BJ (cell line): ENCODE data around the gene ARHGEF39. TPM values are rescaled to one million over a fixed set of nuclear protein-coding genes. Genes with fewer than 3 reads are reported as not detected.

Experiments used
- CTCF ChIA-PET: fragments of 350-600 bp; formaldehyde crosslinking; extraction: SDS; loops from one replicate; lab custom pipeline; 2021; ENCODE audit warnings: antibody characterized with exemption, inconsistent platforms; lab: Yijun Ruan, JAX
- POLR2A ChIA-PET: fragments of 300-600 bp; sonication (Branson Sonifier 250); formaldehyde crosslinking; extraction: SDS; loops from one replicate; lab custom pipeline; 2021; ENCODE audit warnings: antibody characterized with exemption; lab: Charles Lee
- DNase-seq: peaks from one replicate; pipeline ENCODE4 v3.0.0-alpha.2; 2011; ENCODE audit warnings: low read depth
- H3K27me3 ChIP-seq: 2 replicates; pipeline ENCODE4 v1.6.0; 2011; ENCODE audit warnings: low read length; ENCODE audit not compliant: control insufficient read depth, insufficient read depth
- H3K36me3 ChIP-seq: 2 replicates; pipeline ENCODE4 v1.5.1; 2011; ENCODE audit warnings: low read length; ENCODE audit not compliant: control insufficient read depth, insufficient read depth
- H3K4me3 ChIP-seq: 2 replicates; pipeline ENCODE4 v1.5.1; 2011; ENCODE audit warnings: low read depth, mild to moderate bottlenecking, control low read depth, low read length
- polyA plus RNA-seq: library from polyadenylated mRNA; depleted of rRNA; stranded (reverse); fragments of >200 nt; gene quantifications from 2 replicates; pipeline ENCODE4 v1.2.3, GENCODE V29; 2011; rRNA removed
- small RNA-seq: library from RNA; depleted of rRNA; stranded (forward); fragments of <200 nt; gene quantifications from one replicate; pipeline ENCODE3, GENCODE V24; 2012; ENCODE audit warnings: low replicate concordance, low read depth; ENCODE audit not compliant: insufficient read length
- TF ChIP-seq, protein P1 (sequence below): IDR thresholded peaks from 2 replicates; pipeline ENCODE4 v1.5.1; 2011; ENCODE audit warnings: low read depth, mild to moderate bottlenecking, control low read depth, inconsistent platforms, low read length, moderate library complexity; ENCODE audit not compliant: insufficient read depth

ARHGEF39 gene
- polyA plus RNA-seq, 1 experiment = 4.1 TPM

DNA sequence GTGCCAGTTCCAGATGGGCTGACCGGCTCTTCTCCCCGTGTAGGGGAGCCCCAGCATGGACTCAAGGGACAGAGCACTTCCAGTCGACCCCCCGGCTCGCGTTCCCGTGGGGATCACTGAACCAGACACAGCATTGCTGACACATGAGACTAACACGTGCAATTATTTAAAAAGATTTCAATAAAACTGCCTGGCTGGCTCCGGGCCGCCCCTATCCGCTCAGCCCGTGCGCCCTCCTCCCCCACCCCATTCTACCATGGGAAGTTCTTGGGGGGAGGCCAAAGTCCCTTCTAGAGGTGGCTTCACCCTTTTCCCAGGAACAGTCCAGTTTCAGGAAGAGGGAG is 55.2 kb downstream of the ARHGEF39 start:
- no peak for DNase-seq
- ChIA-PET POLR2A (no interaction called here), CTCF (interaction anchor here (1.7 to 2.2 kb wide), 2 partner anchors 19 to 129 kb away, joined by 4 to 7 read pairs; no protein-coding TSS in a partner anchor)
- TF ChIP-seq, protein P1, sequence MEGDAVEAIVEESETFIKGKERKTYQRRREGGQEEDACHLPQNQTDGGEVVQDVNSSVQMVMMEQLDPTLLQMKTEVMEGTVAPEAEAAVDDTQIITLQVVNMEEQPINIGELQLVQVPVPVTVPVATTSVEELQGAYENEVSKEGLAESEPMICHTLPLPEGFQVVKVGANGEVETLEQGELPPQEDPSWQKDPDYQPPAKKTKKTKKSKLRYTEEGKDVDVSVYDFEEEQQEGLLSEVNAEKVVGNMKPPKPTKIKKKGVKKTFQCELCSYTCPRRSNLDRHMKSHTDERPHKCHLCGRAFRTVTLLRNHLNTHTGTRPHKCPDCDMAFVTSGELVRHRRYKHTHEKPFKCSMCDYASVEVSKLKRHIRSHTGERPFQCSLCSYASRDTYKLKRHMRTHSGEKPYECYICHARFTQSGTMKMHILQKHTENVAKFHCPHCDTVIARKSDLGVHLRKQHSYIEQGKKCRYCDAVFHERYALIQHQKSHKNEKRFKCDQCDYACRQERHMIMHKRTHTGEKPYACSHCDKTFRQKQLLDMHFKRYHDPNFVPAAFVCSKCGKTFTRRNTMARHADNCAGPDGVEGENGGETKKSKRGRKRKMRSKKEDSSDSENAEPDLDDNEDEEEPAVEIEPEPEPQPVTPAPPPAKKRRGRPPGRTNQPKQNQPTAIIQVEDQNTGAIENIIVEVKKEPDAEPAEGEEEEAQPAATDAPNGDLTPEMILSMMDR = no peak
- H3K4me3 ChIP-seq = no peak overlapping the region
- H3K36me3 ChIP-seq = peaks cover 20% of the 10 kb centered on the region
- H3K27me3 ChIP-seq = peaks cover 1% of the 10 kb centered on the region

Small RNA genes within 50 kb of the gene (small RNA-seq; reads per million reads assigned to genes)
- not detected for gene RMRP
- gene RN7SL22P = not detected

Other genes starting within 250 kb of the ARHGEF39 start
- 19.6 and 43.3 TPM in 2 replicates for gene RUSC2, start 175.1 kb downstream of the ARHGEF39 start, polyA plus RNA-seq
- gene TESK1, start 59.9 kb downstream of the ARHGEF39 start, polyA plus RNA-seq = 23.2 and 32.6 TPM in 2 replicates
- 1.1 and 1.7 TPM in 2 replicates for gene CD72, start 46.8 kb downstream of the ARHGEF39 start, polyA plus RNA-seq
- gene SIT1, start 14.3 kb downstream of the ARHGEF39 start, polyA plus RNA-seq = not detected in 2 replicates
- 235 and 1,738 TPM in 2 replicates for gene RMRP, start 7.2 kb downstream of the ARHGEF39 start, polyA plus RNA-seq
- 22.0 and 27.9 TPM in 2 replicates for gene CCDC107, start 6.9 kb downstream of the ARHGEF39 start, polyA plus RNA-seq
- 0.13 and 0.32 TPM in 2 replicates for gene CA9, start 8.7 kb upstream of the ARHGEF39 start, polyA plus RNA-seq
- gene TPM2, start 24.7 kb upstream of the ARHGEF39 start, polyA plus RNA-seq = 1,727 and 2,061 TPM in 2 replicates
- gene TLN1, start 67.0 kb upstream of the ARHGEF39 start, polyA plus RNA-seq = 215 and 399 TPM in 2 replicates
- 67.9 and 75.8 TPM in 2 replicates for gene CREB3, start 67.5 kb upstream of the ARHGEF39 start, polyA plus RNA-seq
- gene GBA2, start 84.0 kb upstream of the ARHGEF39 start, polyA plus RNA-seq = 30.3 and 44.1 TPM in 2 replicates
- 17.4 and 19.7 TPM in 2 replicates for gene RGP1, start 84.1 kb upstream of the ARHGEF39 start, polyA plus RNA-seq
- not detected in 2 replicates for gene MSMP, start 89.1 kb upstream of the ARHGEF39 start, polyA plus RNA-seq
- 30.1 and 33.4 TPM in 2 replicates for gene NPR2, start 126.4 kb upstream of the ARHGEF39 start, polyA plus RNA-seq
- 0.50 and 0.85 TPM in 2 replicates for gene SPAG8, start 147.1 kb upstream of the ARHGEF39 start, polyA plus RNA-seq
- gene HINT2, start 149.8 kb upstream of the ARHGEF39 start, polyA plus RNA-seq = 20.9 and 30.0 TPM in 2 replicates
- gene FAM221B, start 163.5 kb upstream of the ARHGEF39 start, polyA plus RNA-seq = not detected in 2 replicates
- 3.4 and 5.6 TPM in 2 replicates for gene TMEM8B, start 164.0 kb upstream of the ARHGEF39 start, polyA plus RNA-seq
- gene OR13J1, start 205.2 kb upstream of the ARHGEF39 start, polyA plus RNA-seq = not detected in 2 replicates
- 0.47 and 0.93 TPM in 2 replicates for gene HRCT1, start 241.0 kb upstream of the ARHGEF39 start, polyA plus RNA-seq
- gene SPAAR, start 244.3 kb upstream of the ARHGEF39 start, polyA plus RNA-seq = 0.23 and 0.32 TPM in 2 replicates